ENCODE results near the gene CCDC57.
A peak's percentile ranks its signal among the peaks of the same experiment; 100 is the strongest.

The CCDC57 gene

GRCh38 chr17:82240506-82241182 lies 28.0 kb upstream of the CCDC57 start:
- H3K4me3 ChIP-seq (ENCODE audit: low read length), result no peak overlapping the region
- no peak for DNase-seq (ENCODE audit: low read depth)
- TF ChIP-seq, protein P1, sequence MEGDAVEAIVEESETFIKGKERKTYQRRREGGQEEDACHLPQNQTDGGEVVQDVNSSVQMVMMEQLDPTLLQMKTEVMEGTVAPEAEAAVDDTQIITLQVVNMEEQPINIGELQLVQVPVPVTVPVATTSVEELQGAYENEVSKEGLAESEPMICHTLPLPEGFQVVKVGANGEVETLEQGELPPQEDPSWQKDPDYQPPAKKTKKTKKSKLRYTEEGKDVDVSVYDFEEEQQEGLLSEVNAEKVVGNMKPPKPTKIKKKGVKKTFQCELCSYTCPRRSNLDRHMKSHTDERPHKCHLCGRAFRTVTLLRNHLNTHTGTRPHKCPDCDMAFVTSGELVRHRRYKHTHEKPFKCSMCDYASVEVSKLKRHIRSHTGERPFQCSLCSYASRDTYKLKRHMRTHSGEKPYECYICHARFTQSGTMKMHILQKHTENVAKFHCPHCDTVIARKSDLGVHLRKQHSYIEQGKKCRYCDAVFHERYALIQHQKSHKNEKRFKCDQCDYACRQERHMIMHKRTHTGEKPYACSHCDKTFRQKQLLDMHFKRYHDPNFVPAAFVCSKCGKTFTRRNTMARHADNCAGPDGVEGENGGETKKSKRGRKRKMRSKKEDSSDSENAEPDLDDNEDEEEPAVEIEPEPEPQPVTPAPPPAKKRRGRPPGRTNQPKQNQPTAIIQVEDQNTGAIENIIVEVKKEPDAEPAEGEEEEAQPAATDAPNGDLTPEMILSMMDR (conservative IDR thresholded peaks at IDR 0.05; ENCODE audit: low read length), result no peak

GRCh38 chr17:82239926-82240505 lies 27.4 kb upstream of the CCDC57 start:
- DNase-seq (ENCODE audit: low read depth), result no peak
- TF ChIP-seq, protein P1 (conservative IDR thresholded peaks at IDR 0.05; ENCODE audit: low read length), result no peak
- no peak overlapping the region for H3K4me3 ChIP-seq (ENCODE audit: low read length)

DNA sequence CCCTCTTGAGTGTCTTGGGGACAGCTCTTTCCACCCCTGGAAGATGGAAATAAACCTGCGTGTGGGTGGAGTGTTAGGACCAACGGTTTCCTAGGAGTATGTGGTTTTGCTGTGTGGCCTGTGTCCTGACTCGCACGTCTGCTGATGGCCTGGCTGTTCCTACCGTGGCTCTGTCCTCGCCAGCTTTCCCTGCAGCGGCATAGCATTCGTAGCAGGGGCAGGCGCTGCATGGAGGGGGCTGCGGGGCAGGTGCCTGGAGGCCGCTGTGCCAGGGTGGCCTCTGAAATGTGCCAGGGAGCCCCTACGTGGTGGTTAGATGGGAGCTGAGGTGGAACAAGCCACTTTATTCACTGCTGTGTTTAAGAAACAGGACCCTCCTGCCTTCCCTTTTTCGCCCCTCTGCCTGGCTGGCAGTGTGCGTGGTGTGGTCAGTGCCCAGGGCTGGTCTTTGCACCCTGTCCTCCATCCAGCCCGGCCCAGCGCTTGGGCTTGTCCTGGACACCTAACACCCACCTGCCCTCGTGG lies 26.8 kb upstream of the CCDC57 start:
- TF ChIP-seq, protein P1 (conservative IDR thresholded peaks at IDR 0.05; ENCODE audit: low read length), result no peak
- H3K4me3 ChIP-seq (ENCODE audit: low read length), result no peak overlapping the region
- DNase-seq (ENCODE audit: low read depth), result no peak

GRCh38 chr17:82238472-82239201 lies 26.0 kb upstream of the CCDC57 start:
- TF ChIP-seq, protein P1 (conservative IDR thresholded peaks at IDR 0.05; ENCODE audit: low read length), result no peak
- DNase-seq (ENCODE audit: low read depth), result peak; percentile 77
- no peak overlapping the region for H3K4me3 ChIP-seq (ENCODE audit: low read length)

DNA sequence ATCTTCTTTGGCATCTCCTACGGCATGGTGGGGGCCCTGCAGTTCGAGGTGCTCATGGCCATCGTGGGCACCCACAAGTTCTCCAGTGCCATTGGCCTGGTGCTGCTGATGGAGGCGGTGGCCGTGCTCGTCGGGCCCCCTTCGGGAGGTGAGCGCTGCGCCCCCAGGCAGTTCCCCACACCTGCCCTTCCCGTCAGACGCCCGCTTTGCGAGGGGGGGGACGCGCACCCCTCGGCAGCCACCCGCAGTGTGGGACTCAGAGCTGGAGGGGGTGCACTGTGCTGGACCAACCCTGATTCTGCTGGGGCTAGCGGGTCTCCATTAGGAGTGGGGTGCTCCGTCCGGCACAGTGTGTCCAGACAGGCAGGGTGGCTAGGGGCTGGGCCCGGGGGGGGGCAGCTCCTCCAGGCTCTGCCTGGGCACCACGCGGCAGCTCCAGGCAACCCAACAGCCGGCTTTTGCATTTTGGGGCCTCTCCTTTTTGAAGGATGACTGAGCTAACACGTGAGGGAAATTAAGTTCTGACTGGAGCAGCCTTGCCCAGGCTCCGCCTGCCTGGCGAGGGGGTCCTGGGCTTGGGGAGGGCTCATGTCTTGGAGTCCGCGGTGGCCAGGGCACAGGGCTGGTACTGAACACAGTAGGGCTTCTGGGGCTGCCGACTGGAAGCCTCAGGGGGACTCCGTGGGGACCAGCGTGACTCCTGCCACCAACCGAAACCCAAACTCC lies 25.3 kb upstream of the CCDC57 start:
- TF ChIP-seq, protein P1 (conservative IDR thresholded peaks at IDR 0.05; ENCODE audit: low read length), result no peak
- H3K4me3 ChIP-seq (ENCODE audit: low read length), result no peak overlapping the region
- DNase-seq (ENCODE audit: low read depth), result no peak

DNA sequence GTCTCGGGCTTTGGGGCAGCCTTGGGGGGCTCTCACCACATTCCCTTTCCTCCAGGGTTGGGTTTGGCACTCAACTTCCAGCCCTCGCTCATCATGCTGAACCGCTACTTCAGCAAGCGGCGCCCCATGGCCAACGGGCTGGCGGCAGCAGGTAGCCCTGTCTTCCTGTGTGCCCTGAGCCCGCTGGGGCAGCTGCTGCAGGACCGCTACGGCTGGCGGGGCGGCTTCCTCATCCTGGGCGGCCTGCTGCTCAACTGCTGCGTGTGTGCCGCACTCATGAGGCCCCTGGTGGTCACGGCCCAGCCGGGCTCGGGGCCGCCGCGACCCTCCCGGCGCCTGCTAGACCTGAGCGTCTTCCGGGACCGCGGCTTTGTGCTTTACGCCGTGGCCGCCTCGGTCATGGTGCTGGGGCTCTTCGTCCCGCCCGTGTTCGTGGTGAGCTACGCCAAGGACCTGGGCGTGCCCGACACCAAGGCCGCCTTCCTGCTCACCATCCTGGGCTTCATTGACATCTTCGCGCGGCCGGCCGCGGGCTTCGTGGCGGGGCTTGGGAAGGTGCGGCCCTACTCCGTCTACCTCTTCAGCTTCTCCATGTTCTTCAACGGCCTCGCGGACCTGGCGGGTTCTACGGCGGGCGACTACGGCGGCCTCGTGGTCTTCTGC lies 24.6 kb upstream of the CCDC57 start:
- TF ChIP-seq, protein P1 (conservative IDR thresholded peaks at IDR 0.05; ENCODE audit: low read length), result no peak
- no peak overlapping the region for H3K4me3 ChIP-seq (ENCODE audit: low read length)

More for the DNA sequence above, 24.6 kb upstream of the CCDC57 start:
- DNase-seq (ENCODE audit: low read depth), result no peak
